ENCODE results near the gene HMBS.
A peak's percentile ranks its signal among the peaks of the same experiment; 100 is the strongest.
"Not testable (repeated sequence)": the region's sequence is repeated elsewhere in the genome, so short reads cannot be mapped to it uniquely, and the experiment has no call there.

Gene HMBS

GRCh38 chr11:119084663-119085436 lies at the start of gene HMBS:
Gene HMBS (plus strand): TSS chr11:119084881. CDS start chr11:119085034, 153 bp downstream.
- DNase-seq = peak; percentile 98

- DNase-seq = no peak
These were observed 45.8 kb upstream of the HMBS start for GRCh38 chr11:119038884-119039283.

- not testable (repeated sequence) for DNase-seq
These were observed 45.2 kb upstream of the HMBS start for GRCh38 chr11:119039471-119039870.

GRCh38 chr11:119041821-119042514 lies 42.7 kb upstream of the HMBS start:
- no peak for DNase-seq

- no peak for DNase-seq
These were observed 41.8 kb upstream of the HMBS start for GRCh38 chr11:119042927-119043326.

- DNase-seq = no peak
These were observed 40.0 kb upstream of the HMBS start for GRCh38 chr11:119044708-119045107.

GRCh38 chr11:119046489-119046888 lies 38.2 kb upstream of the HMBS start:
- DNase-seq = no peak

- no peak for DNase-seq
These were observed 37.5 kb upstream of the HMBS start for GRCh38 chr11:119047205-119047604.

- no peak for DNase-seq
These were observed 36.0 kb upstream of the HMBS start for GRCh38 chr11:119048644-119049043.

- DNase-seq = no peak
These were observed 35.6 kb upstream of the HMBS start for GRCh38 chr11:119049081-119049480.

GRCh38 chr11:119051440-119052162 lies 33.1 kb upstream of the HMBS start:
- DNase-seq = no peak

- DNase-seq = no peak
These were observed 32.4 kb upstream of the HMBS start for GRCh38 chr11:119052163-119052814.

GRCh38 chr11:119054418-119054817 lies 30.3 kb upstream of the HMBS start:
- DNase-seq = no peak

GRCh38 chr11:119055901-119056300 lies 28.8 kb upstream of the HMBS start:
- DNase-seq = no peak

GRCh38 chr11:119056421-119056999 lies 28.2 kb upstream of the HMBS start:
- peak; percentile 21 for DNase-seq

GRCh38 chr11:119057000-119057769 lies 27.5 kb upstream of the HMBS start, which contains the start of gene HYOU1:
Gene HYOU1 (minus strand): TSS chr11:119057205. CDS start chr11:119056160, 1,045 bp downstream.
- DNase-seq = peak; percentile 97

- DNase-seq = not testable (repeated sequence)
These were observed 25.6 kb upstream of the HMBS start for GRCh38 chr11:119059128-119059527.

- DNase-seq = no peak
These were observed 23.4 kb upstream of the HMBS start for GRCh38 chr11:119061256-119061655.

GRCh38 chr11:119062779-119063178 lies 21.9 kb upstream of the HMBS start:
- no peak for DNase-seq

GRCh38 chr11:119065369-119065768 lies 19.3 kb upstream of the HMBS start:
- DNase-seq = no peak

- peak; percentile 92 for DNase-seq
These were observed 17.1 kb upstream of the HMBS start, which contains the start of gene VPS11 for GRCh38 chr11:119067371-119068222. Gene VPS11 (plus strand): TSS chr11:119067818. CDS start chr11:119067824, 6 bp downstream.

All from NCI-H1092 treated with DMSO at 0.1 percent for 48 hours (cell line).